Femur (tissue), 1 donor: ENCODE results near the gene PSMD8.
"Not testable (repeated sequence)": the region's sequence is repeated elsewhere in the genome, so short reads cannot be mapped to it uniquely, and the experiment has no call there.

ENCODE experiments used
- DNase-seq: peaks from one replicate; pipeline ENCODE4 v3.0.0-alpha.2; 2017

The PSMD8 gene

DNA sequence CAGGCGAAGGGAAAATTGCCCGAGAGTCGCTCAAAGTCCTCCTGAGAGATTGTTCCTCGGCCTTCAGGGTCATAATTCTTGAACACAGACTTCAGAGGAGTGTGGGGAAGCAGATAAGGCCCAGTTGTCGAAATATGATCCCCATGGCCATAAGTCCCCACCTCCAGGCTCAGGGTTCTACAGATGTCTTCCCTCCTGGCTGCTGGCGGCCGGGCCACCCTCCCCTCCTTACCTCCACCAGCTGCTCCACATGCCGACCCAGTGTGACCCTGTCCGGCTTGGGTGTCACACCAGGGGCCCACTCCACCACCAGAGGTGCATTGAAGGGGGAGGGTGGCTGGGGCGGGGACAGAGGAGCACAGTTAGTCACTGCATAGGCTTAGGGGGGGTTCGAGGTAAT is 38.6 kb downstream of the PSMD8 start:
- DNase-seq: no peak

GRCh38 chr19:38413416-38413815 is 39.0 kb downstream of the PSMD8 start:
- DNase-seq: no peak

DNA sequence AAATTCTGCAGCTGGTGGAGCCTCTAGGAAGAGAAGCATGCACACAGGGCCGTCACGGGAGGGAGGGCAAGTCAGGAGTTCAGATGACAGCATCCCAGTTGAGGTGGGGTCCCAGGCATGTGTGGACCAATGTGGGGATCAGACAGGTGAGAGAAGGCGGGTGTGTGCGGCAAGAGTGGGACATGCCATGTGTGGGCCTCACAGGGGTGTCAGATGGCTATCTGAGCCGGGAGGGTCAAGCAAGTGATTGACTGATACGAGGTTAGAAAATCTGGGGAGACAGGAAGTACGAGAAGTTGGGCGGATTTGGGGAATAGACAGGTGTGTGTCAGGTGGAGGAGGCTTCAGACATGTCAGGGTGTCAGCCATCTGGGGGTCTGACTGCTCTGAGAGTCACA is 42.8 kb downstream of the PSMD8 start:
- DNase-seq: no peak

DNA sequence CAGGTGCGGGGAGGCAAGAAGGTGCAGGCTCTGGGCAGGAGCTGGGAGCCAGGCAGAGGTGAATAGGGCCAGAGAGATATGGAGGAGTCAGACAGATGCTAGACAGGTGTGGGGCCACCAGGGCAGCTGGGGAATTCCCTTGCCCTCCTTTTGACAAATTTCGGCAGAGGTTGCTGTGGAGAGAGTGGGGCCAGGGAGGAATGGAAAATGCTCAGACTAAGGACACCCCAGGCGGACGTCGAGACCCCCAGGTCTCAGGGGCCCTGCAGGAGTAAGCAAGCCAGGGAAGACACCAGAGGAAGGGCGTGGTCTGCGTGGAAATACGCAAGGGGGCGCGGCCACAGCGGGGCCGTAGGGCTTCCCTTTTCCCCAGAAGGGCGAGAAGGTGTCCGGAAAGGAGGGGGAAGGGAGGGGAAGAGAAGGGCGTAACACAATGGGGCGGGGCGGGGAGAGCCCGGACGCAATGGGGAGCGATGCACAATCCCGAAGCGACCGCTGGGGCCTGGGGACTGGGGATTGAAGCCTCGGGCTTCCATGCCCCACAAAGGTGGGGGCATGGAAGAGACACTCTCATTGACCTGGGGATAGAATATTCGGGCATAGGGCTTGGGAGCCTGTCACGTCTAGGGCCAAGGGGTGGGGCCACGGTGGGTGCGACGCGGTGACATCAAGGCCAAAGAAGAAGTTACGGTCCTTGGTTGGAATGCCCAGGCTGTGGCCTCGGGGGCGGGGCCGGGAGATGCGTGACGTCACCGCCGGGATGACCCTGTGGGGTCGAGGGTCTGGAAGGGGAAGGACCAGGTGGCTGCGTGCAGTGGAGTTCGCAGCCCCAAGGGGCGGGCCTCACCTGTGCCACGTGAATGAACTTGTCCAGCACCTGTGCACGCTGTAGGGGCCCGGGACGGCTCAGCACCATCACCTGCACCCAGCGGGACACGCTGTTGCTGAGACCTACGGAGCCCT is 43.5 kb downstream of the PSMD8 start:
- DNase-seq: peak; percentile 65

DNA sequence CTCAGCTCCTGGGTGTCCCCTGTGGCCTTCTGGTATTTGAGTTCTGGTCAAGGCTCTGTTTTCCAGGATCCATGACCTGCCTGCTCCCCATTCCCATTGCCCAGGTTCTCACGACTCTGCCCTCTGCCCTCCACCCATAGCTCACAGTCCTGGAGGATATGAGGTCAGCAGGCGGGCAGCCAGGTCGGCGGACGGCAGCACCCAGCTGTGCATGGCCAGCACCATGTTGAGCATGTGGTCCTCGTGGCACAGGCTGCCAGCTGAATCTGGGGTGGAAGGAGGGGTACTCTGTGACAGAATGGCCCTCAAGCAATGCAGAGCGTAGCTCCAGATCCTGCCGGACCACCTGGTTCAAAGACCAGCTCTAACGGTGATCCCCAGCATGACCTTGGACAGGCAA is 46.6 kb downstream of the PSMD8 start:
- DNase-seq: no peak

GRCh38 chr19:38421856-38422255 is 47.5 kb downstream of the PSMD8 start:
- DNase-seq: no peak

GRCh38 chr19:38422438-38422837 is 48.1 kb downstream of the PSMD8 start:
- DNase-seq: no peak

DNA sequence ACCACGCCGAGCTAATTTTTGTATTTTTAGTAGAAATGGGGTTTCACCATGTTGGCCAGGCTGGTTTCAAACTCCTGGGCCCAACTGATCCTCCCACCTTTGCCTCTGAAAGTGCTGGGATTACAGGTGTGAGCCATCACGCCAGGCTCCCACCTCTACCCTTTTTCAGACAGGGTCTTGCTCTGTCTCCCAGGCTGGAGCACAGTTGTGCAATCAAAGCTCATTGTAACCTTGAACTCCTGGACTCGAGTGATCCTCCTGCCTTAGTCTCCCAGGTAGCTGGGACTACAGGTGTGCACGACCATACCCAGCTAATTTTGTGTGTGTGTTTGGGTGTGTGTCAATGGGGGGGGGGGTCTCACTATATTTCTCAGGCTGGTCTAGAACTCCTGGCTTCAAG is 49.9 kb downstream of the PSMD8 start:
- no peak for DNase-seq

- no peak for DNase-seq
These were observed 50.9 kb downstream of the PSMD8 start for GRCh38 chr19:38425222-38425809.

GRCh38 chr19:38425810-38426466 is 51.6 kb downstream of the PSMD8 start, which contains the start of gene RASGRP4:
Gene RASGRP4, minus strand, starts transcription at chr19:38426219. Its CDS starts 128 bp downstream, at chr19:38426091.
- peak; percentile 55 for DNase-seq

- not testable (repeated sequence) for DNase-seq
These were observed 52.8 kb downstream of the PSMD8 start for GRCh38 chr19:38427035-38427677.

DNA sequence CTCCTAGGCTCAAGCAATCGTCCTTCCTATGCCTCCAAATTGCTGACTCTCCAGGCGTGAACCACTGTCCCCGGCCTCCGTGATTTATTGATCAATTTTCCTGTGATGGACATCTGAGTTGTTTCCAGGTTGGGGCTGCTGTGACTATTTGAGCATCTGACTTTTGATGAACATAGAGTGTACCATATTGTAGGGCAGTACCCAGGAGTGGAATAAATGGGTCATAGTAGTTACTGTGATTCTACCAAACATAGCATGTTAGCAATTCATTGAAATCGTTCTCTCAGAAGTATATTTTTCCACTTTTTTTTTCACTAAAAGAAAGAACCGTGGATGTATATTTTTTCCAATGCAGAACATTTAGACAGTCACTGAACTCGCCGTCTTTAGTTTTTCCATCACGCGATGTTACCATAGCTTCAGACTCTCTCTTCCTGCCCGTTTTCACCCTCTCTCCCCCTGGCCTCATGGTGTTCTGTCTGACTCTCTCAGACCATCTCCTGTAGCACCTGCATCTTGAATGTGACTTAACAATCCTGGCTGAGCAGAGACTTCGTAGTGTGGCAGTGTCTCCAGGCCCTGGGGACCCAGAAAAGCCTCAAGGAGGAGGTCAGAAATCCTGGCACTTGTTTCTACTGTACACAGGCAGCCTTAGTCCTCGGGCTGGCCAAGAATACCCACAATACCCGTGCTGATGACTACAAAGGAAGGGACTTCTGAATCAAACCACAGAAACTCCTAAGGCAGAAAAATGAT is 54.9 kb downstream of the PSMD8 start:
- no peak for DNase-seq

GRCh38 chr19:38429811-38430156 is 55.4 kb downstream of the PSMD8 start:
- no peak for DNase-seq

- DNase-seq: no peak
These were observed 56.6 kb downstream of the PSMD8 start for GRCh38 chr19:38430931-38431330.

- DNase-seq: peak; percentile 81
These were observed 58.9 kb downstream of the PSMD8 start, which contains the start of gene RYR1 for GRCh38 chr19:38433268-38433733. Gene RYR1, plus strand, starts transcription at chr19:38433691. Its CDS starts 139 bp downstream, at chr19:38433830.
